ENCODE results near the gene FGF3. TPM values are rescaled to one million over a fixed set of nuclear protein-coding genes. Genes with fewer than 3 reads are reported as not detected.

FGF3 gene
- total RNA-seq, 1 donor from 2014 or later = not detected

GRCh38 chr11:69840371-69841169, 21.4 kb upstream of the FGF3 start:
- no peaks in the 10 kb centered on the region for H3K36me3 Mint-ChIP-seq (ENCODE audit: low read depth)
- no peak overlapping the region for H3K4me3 Mint-ChIP-seq (ENCODE audit: unreplicated experiment)
- TF ChIP-seq, protein P1, sequence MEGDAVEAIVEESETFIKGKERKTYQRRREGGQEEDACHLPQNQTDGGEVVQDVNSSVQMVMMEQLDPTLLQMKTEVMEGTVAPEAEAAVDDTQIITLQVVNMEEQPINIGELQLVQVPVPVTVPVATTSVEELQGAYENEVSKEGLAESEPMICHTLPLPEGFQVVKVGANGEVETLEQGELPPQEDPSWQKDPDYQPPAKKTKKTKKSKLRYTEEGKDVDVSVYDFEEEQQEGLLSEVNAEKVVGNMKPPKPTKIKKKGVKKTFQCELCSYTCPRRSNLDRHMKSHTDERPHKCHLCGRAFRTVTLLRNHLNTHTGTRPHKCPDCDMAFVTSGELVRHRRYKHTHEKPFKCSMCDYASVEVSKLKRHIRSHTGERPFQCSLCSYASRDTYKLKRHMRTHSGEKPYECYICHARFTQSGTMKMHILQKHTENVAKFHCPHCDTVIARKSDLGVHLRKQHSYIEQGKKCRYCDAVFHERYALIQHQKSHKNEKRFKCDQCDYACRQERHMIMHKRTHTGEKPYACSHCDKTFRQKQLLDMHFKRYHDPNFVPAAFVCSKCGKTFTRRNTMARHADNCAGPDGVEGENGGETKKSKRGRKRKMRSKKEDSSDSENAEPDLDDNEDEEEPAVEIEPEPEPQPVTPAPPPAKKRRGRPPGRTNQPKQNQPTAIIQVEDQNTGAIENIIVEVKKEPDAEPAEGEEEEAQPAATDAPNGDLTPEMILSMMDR (IDR thresholded peaks at IDR 0.05) = no peak
- peaks cover 11% of the 10 kb centered on the region for H3K27me3 Mint-ChIP-seq (ENCODE audit: low read depth)
- no peaks in the 10 kb centered on the region for H3K9me3 Mint-ChIP-seq (ENCODE audit: low read depth)
- DNase-seq (ENCODE audit: low spot score) = no peak
- H3K4me1 Mint-ChIP-seq (ENCODE audit: low read depth) = peaks cover 3% of the 10 kb centered on the region
- H3K27ac Mint-ChIP-seq (ENCODE audit: unreplicated experiment) = no peak overlapping the region

DNA sequence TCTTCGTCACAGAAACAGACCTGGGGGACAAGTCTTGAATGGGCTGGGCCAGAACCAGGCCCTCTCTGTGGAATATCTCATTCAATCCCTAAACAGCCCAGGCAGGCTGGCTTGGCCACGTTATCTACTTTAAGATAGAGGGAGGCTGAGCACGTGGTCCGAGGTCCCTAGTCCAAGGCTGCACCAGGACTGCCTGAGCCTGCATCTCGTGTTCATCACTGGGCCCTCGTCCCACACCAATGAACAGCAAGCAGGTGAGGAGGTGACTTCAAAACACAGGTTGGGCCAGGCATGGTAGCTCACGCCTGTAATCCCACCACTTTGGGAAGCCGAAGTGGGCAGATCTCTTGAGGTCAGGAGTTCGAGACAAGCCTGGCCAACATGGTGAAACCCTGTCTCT, 20.3 kb upstream of the FGF3 start:
- H3K27me3 Mint-ChIP-seq (ENCODE audit: low read depth) = peaks cover 11% of the 10 kb centered on the region
- no peak overlapping the region for H3K4me3 Mint-ChIP-seq (ENCODE audit: unreplicated experiment)
- H3K9me3 Mint-ChIP-seq (ENCODE audit: low read depth) = no peaks in the 10 kb centered on the region
- TF ChIP-seq, protein P1 (IDR thresholded peaks at IDR 0.05) = no peak
- no peak for DNase-seq (ENCODE audit: low spot score)
- H3K36me3 Mint-ChIP-seq (ENCODE audit: low read depth) = no peaks in the 10 kb centered on the region
- H3K27ac Mint-ChIP-seq (ENCODE audit: unreplicated experiment) = no peak overlapping the region
- H3K4me1 Mint-ChIP-seq (ENCODE audit: low read depth) = peaks cover 3% of the 10 kb centered on the region

DNA sequence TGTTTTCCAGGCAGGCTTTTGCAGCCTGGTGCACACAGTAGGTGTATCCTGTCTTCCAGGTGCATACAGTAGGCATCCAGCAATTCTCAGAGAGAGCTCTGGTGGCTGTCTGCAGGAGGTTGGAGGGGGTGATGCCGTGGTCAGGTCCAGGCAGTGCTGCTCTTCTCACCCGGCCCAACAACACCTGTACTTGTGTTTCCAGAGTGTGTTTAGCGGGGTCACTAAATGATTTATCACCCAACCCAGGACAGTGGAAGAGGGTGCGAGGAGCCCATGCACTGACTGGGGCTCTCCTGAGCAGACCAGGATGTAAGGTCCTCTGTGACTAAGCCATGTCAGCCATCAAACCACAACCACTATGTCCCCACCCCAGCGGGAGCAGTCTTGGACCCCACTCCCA, 18.6 kb upstream of the FGF3 start:
- H3K36me3 Mint-ChIP-seq (ENCODE audit: low read depth) = no peaks in the 10 kb centered on the region
- peaks cover 3% of the 10 kb centered on the region for H3K4me1 Mint-ChIP-seq (ENCODE audit: low read depth)
- no peak overlapping the region for H3K27ac Mint-ChIP-seq (ENCODE audit: unreplicated experiment)
- TF ChIP-seq, protein P1 (IDR thresholded peaks at IDR 0.05) = no peak
- H3K9me3 Mint-ChIP-seq (ENCODE audit: low read depth) = no peaks in the 10 kb centered on the region
- no peak for DNase-seq (ENCODE audit: low spot score)
- H3K27me3 Mint-ChIP-seq (ENCODE audit: low read depth) = peaks cover 15% of the 10 kb centered on the region
- no peak overlapping the region for H3K4me3 Mint-ChIP-seq (ENCODE audit: unreplicated experiment)

GRCh38 chr11:69836401-69836800, 17.2 kb upstream of the FGF3 start:
- H3K4me3 Mint-ChIP-seq (ENCODE audit: unreplicated experiment) = no peak overlapping the region
- H3K27me3 Mint-ChIP-seq (ENCODE audit: low read depth) = peaks cover 18% of the 10 kb centered on the region
- H3K4me1 Mint-ChIP-seq (ENCODE audit: low read depth) = peaks cover 3% of the 10 kb centered on the region

More at GRCh38 chr11:69836401-69836800, 17.2 kb upstream of the FGF3 start:
- H3K27ac Mint-ChIP-seq (ENCODE audit: unreplicated experiment) = no peak overlapping the region
- TF ChIP-seq, protein P1 (IDR thresholded peaks at IDR 0.05) = no peak
- H3K36me3 Mint-ChIP-seq (ENCODE audit: low read depth) = no peaks in the 10 kb centered on the region
- no peak for DNase-seq (ENCODE audit: low spot score)
- no peaks in the 10 kb centered on the region for H3K9me3 Mint-ChIP-seq (ENCODE audit: low read depth)
